ENCODE measurements around the gene SMYD3.
A peak's percentile ranks its signal among the peaks of the same experiment; 100 is the strongest.
"Not testable (repeated sequence)": the region's sequence is repeated elsewhere in the genome, so short reads cannot be mapped to it uniquely, and the experiment has no call there.

Gene SMYD3

DNA sequence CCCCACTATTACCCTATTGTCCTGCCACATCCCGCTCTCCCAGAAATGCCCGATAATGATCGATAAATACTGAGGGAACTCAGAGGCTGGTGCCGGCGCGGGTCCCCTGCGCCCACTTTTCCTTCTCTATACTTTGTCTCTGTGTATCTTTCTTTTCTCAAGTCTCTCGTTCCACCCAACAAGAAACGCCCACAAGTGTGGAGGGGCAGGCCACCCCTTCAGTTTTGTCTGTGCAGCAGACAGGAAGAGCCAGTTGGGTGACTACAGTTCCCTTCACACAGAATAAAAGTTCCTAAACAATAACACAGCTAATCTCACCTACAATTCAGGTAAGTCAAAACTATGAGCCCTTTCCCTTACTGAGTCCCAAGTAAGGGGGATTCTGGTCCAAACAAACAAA is 423.7 kb downstream of the SMYD3 start:
- DNase-seq, result no peak

- no peak for DNase-seq
Observed at GRCh38 chr1:246081856-246082668, 425.0 kb downstream of the SMYD3 start.

GRCh38 chr1:246081138-246081702 is 425.9 kb downstream of the SMYD3 start:
- no peak for DNase-seq

DNA sequence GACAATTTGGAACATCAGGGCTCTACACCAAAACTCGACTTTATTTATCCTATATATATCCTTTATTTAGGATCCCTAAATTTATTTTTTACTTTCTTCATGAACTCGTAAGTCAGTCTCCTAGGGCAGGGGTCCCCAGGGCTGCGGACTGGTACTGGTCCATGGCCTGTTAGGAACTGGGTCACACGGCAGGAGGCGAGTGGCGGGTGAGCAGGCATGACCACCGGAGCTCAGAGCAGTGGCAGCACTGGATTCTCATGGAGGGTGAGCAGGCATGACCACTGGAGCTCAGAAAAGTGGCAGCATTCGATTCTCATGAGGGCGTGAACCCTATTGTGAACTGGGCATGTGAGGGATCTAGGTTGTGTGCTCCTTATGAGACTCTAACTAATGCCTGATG is 427.0 kb downstream of the SMYD3 start:
- DNase-seq, result no peak

- DNase-seq, result no peak
Observed at GRCh38 chr1:246078888-246079252, 428.2 kb downstream of the SMYD3 start.

DNA sequence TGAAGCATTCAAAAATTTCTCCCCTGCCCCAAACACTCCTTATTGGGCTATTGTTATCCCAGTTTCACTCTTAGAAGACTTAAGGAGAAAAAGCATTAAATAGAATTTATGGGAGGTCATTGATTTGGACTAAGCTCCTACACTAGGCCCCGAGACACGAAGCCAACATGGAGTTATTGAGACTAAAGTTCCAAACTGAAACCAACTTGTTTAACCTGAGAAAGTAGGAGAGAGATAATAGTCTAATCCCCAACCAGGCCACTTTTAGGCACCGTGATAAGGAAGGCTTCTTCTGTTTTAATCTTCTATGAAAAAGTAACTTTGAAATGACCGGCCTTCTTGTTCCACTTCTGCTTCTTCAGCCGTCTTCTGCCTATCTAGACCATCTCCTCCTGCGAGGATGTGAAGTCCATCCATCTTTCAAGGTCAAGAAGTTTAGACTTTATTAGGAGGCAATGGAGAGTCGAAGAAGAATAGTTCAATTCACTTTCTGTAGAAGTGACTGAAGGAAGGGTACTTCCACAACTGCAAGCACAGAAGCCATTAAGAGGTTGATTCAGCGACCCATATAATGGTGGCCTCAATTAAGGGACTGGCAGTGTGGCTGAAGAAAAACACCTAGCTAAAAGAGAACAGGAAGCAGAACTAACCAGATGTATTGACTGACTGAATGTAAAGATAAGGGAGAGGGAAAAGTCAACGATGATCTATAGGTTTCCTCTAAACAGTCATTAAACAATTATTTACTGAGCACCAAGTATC is 428.8 kb downstream of the SMYD3 start:
- no peak for DNase-seq

DNA sequence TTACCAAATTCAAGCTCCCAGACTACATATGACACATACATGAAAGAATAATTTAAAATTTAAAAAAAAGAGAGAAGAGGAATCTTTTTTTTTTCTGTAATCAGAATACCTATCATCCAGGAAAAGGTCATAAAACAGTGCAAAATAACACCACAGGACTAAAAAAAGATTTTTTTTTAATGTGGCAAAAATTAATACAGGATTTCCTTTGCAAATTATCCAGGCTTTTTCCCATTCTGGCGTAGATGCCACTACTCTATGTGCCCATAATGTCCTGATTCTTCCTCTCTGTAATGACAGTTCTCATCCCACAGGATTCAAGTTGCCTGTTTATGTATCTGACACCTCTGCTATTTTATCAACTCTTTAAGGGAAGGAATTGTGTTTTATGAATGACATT is 429.6 kb downstream of the SMYD3 start:
- DNase-seq, result no peak

DNA sequence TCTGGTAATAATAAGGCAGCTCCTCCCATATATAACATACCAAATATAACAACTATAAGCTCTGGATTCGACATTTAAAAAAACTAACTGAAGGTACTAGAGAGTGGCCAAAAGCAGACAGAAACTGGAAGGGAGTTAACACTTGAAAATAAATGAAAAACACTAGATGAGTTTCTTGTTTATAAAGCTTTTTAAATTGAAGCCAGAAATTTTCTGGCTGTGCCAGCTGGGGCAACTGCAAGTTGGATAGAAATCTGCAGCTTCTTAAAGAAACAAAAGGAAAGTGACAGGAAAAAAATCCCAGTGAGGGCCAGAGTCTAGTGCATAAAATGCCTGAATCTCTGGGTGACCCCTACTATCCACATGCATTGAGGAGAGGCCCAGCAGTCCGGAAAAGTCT is 432.7 kb downstream of the SMYD3 start:
- DNase-seq, result no peak

DNA sequence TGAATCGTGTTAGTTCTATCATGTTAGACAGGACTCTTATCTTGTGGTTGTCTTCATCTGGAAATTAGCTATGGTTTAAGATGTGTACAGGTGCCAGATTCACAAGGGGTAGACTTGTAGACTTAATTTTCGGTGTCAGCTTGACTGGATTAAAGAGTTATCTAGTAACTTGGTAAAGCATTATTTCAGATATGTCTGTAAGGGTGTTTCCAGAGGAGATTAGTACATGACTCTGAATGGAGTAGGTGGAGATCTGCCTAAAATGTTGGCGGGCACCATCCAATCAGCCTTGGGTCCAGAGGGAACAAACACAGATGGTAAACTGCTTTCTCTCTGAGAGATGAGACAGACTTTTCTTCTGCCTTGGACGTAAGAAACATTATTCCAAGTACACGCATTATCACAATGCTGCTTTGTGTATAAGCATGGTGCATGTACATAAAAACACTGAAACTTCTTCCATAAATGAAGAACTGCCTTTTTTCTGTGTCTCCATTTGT is 434.6 kb downstream of the SMYD3 start:
- DNase-seq, result no peak

DNA sequence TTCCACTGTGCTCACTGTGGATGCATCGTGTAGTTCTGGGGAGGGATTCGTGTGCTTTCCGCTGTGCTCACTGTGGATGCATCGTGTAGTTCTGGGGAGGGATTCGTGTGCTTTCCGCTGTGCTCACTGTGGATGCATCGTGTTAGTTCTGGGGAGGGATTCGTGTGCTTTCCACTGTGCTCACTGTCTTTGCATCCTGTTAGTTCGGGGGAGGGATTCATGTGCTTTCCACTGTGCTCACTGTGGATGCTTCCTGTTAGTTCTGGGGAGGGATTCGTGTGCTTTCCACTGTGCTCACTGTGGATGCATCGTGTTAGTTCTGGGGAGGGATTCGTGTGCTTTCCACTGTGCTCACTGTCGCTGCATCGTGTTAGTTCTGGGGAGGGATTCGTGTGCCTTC is 435.1 kb downstream of the SMYD3 start:
- DNase-seq, result not testable (repeated sequence)

GRCh38 chr1:246071561-246071960 is 435.5 kb downstream of the SMYD3 start:
- DNase-seq, result not testable (repeated sequence)

- DNase-seq, result no peak
Observed at GRCh38 chr1:246069581-246069980, 437.5 kb downstream of the SMYD3 start.

DNA sequence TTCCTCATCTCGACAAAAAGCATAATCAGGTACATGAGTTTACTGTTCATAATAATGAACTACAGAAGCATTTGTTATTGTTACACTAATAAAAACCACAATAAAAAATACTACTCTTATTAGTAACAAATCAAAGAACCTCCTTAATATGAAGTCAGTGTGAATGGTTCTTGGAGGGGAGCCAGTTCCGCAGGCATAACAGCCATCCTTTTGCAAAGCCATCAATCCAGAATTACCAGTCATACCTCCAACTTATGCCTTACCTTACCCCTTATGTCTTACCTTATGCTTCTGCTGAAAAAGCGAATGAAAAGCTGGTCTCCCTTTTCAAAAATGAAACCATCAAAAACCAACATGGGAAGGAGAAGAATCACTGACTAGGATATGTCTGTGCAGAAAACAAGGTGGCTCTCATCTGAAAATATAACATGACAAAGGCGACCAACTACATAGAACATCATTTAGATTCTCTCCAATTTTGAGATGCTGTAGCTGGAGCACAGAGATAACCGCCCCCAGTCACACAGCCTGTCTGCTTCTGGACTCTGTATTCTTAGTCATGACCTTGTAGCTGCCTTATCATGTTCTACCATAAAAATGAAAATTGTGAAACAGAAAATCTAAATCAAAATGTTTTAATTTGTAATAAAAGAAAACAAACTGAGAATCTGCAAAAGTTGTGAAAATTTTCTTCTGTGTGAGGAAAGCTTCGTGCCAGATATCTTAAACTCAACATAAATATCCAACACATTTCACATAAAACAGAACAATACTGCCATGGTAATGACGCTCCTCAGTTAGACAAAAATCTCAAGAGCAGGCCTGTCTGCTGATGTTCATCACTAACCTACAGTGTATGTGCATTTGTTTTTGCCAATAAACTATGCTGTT is 438.2 kb downstream of the SMYD3 start:
- DNase-seq, result no peak

GRCh38 chr1:246068217-246068512 is 438.9 kb downstream of the SMYD3 start:
- no peak for DNase-seq

DNA sequence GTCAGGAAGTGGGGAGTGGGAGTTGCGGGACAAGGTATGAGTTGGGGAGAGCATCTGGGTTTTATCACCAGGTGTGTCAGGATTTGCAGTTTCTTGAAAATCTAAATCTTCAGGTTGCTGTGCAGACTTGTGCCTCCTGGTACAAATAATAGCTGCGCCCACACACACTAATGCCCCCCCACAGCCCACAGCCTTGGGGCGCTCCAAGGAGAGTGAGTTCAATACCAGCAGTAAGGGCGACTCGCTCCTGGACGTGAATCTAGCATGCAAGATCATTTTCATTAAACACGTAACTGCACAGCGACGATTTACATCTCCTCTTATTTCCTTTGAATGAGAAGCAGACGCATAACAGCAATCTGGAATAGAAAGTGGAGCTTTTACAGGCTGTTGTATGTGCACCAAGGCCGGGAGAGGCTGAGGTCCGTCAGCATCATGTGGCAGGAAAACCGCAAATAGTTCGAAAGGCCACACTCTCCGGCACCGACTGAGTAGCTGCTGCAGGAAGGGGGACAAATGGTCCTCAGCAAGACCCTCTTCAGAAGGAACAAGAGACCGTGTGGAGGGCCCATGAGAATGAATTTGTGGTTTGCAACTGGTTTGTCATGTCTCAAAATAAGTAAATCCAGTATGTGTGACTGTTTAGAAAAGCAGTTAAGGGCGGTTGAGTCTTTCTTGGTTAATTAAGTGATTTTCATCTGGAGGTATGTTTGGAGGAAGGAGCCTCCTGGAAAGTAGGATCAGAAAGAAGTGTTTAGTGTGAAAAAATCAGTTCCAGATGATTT is 439.5 kb downstream of the SMYD3 start:
- DNase-seq, result peak; percentile 16

DNA sequence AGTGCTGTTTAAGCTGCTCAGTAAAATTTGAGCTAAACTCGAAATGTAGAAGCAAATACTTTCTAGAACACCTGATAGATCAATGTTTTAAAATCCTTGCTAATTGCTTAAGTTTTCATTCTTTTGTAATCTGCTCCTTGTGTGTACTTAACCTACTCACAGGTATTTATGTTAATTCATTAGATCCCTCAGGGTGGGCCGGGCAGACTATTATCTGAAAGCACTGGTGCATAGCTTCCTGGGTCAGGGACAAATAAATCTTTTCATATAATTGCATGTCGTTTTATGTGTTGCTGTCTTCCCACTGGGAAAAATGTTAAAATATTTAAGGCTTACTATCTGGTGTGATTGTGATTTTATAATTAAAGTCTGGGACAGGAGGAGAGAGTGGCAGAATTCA is 440.5 kb downstream of the SMYD3 start:
- DNase-seq, result no peak

GRCh38 chr1:246065592-246065991 is 441.5 kb downstream of the SMYD3 start:
- DNase-seq, result no peak

DNA sequence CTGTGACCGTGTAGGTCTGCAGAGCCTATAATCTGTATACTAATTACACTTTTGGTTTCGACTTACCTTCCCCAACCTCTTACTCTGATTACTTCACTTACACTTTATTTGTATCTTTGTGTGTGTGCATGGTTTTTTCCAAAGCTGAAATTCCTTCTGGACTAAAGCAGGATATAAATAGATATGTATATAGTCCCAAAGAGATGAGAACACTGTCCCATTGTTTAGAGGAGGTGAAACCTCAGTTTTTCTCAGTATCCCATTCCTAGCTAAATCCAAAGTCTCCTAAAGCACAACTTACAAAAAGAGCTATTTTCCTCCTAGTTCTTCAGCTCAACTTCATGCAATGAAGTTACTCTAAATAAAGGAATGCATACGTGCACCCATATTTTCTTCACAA is 442.2 kb downstream of the SMYD3 start:
- no peak for DNase-seq

- no peak for DNase-seq
Observed at GRCh38 chr1:246063013-246063616, 444.0 kb downstream of the SMYD3 start.

DNA sequence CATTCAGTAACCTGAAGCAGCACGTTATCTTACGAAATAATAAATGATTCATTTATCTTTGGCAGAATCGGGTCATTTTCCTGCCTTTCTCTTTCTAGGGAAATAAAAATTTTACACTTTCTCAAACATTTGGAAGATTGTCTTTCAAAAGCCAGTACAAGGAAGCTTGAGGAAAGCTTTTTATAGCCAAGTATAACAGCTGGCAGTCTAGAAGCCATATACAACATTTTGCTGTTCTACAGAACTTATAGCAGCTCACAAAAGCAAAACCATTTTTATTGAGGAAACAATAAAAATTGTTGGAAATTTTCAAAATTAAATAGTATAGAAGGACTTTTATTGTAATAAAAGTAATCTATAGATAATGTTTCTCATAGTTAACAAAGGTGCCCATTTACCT is 448.6 kb downstream of the SMYD3 start:
- DNase-seq, result no peak

GRCh38 chr1:246052603-246053002 is 454.5 kb downstream of the SMYD3 start:
- no peak for DNase-seq

All from retina (tissue), 1 donor.